CD4-positive, alpha-beta T cell treated with Interleukin-12 subunit alpha and Interleukin-12 subunit beta, for 1 hour (primary cell): ENCODE results near the gene CPLANE2.
"Not testable (repeated sequence)": the region's sequence is repeated elsewhere in the genome, so short reads cannot be mapped to it uniquely, and the experiment has no call there.

Source experiments
- DNase-seq: peaks from one replicate; pipeline ENCODE4 v3.0.0-alpha.2; 2020

Gene CPLANE2

DNA sequence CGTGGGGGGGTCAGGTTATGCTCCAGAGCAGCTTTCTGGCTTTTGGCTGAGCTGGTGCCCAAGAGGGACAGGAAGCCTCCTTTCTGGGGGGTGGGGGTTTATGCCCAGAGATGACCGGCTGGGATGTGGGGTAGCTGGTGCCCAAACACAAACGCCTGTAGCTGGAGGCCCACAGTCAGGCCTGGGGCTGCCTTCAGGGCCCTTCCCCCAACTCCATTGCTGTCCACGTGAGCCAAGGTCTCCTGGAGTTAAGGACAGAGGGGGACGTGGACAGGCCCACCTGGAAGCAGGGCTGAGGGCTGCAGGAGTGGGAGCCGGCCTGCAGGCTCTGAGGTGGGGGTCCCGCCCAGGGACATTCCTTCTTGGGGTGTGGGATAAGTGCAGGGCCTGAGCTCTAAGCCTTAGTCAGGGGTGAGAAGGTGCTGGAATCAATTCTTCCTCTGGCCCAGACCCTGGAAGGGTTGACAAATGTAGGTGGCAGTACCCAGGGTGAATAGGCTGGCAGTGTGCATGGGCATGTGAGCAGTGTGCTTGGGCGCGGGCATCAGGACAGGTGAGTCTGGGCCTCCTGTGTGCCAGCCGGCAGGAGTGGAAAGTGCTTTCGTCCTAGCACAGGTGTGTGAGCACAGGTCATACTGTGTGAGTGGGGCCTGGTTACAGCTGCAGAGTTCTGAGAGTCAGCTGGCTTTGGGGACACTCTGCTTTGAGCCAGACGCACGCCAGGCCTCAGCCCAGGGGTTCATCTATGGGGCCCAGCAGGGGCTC lies 6.8 kb downstream of the CPLANE2 start:
- no peak for DNase-seq

DNA sequence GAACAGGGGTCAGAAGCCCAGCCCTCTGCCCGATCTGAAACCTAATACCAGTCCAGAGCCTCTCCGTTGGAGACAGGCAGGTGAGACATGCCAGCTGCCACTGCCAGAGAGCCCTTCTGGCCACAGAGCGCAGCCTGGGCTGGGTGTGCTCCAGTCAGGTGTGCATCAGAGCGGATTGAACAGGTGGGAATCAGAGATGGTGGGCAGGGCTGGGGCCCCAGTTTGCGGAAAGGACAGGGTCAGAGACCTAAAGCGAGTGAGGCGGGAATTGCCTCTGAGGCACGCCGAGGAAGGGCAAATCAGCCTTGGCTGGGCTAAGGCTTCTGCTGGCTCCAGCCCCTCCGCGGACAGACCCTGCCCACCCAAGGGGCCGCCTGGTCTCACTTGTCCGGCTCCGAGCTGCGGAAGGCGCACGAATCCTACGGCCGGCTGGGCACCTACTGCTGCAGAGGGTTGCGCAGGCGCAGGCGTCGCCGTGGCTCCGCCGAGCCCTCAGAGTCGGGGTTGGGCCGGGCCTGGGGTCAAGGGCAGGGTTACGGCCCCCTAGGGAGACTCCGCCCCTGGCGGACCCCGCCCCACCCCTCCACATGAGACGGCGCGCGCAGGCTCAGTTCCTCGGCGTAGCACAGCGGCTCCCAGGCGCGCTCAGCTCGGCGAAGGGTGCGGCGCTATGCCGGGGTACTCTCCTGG lies 10.3 kb downstream of the CPLANE2 start:
- no peak for DNase-seq

DNA sequence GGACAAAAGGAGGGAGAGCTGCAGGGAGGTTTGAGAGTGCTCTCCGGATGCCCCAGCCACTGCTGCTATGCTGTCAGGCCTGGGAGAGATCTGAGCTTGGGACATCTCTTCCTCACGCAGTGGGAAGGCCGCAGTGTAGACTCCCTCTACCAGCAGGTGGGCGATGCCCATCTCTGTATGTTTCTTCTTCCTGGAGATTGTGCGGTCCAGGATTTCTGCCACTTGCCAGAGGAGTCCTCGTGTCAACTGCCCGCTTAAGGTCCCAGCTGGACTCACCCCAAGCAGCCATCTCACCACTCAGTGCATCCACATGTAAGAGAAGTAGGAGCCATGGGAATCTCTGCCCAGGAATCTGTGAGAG lies 10.9 kb downstream of the CPLANE2 start:
- no peak for DNase-seq

DNA sequence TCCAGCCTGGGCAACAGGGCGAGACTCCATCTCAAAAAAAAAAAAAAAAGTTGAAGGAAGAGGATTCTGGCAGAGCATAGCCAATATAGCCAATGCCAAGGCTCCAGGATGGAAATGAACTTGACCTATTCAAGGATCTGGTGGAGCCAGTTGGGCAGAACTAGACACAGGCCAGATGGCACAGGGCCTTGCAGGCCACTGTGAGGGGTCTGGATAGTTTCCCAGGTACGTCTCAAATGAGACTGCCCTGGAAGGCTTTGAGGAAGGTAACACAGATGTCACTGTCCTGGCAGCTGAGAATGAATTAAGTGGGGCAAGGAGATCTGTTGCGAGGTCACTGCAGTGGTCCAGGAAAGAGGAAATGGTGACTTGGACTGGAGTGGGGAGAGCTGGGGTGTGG lies 12.5 kb downstream of the CPLANE2 start:
- DNase-seq, result no peak

GRCh38 chr1:16222716-16223115 lies 14.3 kb downstream of the CPLANE2 start:
- DNase-seq, result not testable (repeated sequence)

DNA sequence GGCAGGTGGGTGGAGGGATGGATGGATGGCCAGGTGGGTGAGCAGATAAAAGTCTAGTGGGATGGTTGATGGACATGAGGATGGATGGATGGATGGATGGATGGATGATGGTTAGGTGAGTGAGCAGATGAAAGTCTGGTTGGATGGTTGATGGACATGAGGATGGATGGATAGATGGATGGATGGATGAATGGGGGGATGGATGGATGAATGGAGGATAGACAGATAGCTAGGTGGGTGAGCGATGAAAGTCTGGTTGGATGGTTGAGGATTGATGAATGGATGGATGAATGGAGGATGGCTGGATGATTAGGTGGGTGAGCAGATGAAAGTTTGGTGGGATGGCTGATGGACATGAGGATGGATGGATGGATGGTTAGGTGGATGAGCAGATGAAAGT lies 15.5 kb downstream of the CPLANE2 start:
- DNase-seq, result no peak

GRCh38 chr1:16219968-16220500 lies 16.9 kb downstream of the CPLANE2 start:
- no peak for DNase-seq

GRCh38 chr1:16218674-16219071 lies 18.3 kb downstream of the CPLANE2 start:
- DNase-seq, result no peak

DNA sequence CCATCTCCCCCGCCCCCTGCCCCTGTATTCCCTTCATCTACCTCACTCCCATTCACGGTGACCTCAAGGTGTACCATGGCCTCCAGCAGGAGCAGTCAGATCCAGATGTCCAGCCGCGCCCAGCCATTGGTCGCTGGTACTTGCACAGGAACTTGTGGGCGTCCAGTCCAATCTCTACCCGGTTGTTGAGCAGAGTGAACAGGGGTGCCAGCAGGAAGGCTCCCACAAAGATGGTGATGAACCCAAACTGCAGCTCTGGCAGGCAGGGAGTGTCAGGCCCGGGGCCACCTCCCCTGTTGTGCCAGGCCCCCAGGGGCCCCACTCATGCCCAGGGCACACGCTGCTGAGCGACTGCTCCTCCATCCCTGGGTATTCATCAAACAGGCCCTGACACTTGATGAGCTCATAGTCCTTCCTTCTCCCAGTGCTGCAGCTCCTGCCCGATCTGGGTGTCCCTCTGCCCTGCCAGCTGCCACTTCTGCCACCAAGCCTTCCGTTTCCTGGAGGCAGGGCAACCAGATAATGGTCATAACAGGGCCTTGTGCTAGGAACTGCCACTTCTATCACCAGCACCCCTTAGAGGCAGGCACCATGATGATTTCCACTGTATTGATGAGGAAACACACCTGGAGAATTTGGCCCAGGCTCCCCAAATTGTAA lies 18.8 kb downstream of the CPLANE2 start:
- DNase-seq, result no peak

GRCh38 chr1:16217061-16217785 lies 19.8 kb downstream of the CPLANE2 start:
- peak; percentile 97 for DNase-seq

DNA sequence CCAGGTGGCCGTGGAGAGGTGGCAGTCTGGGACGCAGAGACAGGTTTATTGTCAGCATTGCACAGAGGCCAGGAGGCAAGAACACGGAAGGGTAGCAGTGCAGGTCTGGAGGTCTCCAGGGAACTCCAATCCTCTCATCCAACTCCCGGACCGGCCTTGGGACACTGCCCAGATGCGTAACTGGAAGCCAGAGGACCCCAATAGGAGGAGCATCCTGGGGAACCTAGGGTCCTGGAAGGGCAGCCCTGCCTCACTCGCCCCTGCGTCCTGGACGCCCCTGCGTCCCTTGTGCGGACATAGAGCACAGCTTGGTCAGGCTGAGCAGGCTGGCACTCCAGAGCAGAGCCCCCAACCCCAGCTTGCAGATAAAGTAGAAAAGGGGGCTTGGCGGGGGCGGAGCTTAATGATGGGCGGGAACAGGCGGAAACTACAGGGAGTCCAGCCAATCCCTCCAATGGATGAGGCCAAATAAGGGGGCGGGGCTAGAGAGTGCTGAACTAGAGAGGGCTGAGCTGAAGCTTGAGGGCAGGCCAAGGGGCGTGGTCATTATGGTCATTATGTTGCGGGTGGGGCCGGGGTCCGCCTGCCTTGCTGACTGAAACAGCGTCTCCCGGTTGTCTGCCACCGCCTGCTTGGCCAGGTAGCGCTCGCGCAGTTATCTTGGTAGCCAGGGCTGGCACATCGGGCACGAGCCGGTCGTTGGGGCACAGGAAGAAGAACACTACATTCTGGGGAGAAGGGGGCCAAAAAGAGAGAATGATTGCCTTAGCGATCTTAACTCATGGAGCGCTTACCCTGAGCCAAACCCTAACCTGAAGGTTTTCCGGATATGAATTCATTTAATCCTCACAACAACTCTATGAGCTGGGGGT lies 20.9 kb downstream of the CPLANE2 start:
- peak; percentile 80 for DNase-seq

- DNase-seq, result not testable (repeated sequence)
Observed at GRCh38 chr1:16215240-16215639, 21.7 kb downstream of the CPLANE2 start.

- not testable (repeated sequence) for DNase-seq
Observed at GRCh38 chr1:16213544-16213943, 23.4 kb downstream of the CPLANE2 start.

GRCh38 chr1:16213013-16213412 lies 24.0 kb downstream of the CPLANE2 start:
- no peak for DNase-seq

- DNase-seq, result no peak
Observed at GRCh38 chr1:16212251-16212961, 24.6 kb downstream of the CPLANE2 start, which contains the start of gene ARHGEF19. ARHGEF19 (minus strand) TSS chr1:16212652; CDS start chr1:16209054, 3,598 bp downstream.

GRCh38 chr1:16211824-16212223 lies 25.2 kb downstream of the CPLANE2 start:
- DNase-seq, result no peak

- no peak for DNase-seq
Observed at GRCh38 chr1:16210581-16210980, 26.4 kb downstream of the CPLANE2 start.

DNA sequence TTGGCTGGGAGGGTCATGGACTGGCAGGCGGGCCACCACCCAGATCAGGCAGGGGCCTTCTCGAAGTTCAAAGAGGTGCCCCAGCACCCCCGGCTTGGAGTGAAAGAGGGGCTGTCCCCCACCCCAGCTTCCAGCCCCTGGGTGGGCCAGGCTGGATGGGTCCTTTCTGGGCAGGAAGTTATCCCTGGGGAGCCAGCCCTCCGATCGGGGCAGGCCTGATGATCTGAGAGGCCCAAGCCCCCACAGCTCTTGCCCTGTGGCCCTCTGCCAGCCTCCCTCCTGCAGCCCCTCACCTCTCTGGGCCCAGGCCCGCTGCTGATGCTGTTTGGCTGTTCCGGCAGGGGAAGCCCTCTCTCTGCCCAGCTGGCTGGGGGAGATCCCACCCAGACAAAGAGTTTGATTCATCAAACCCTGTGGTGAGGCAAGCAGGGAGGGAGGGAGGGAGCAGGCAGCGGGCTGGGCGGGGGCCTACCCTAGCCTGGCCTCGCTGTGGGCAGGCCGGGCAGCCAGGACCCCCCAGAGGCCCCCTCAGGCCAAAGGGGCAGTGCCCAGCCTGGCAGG lies 27.1 kb downstream of the CPLANE2 start:
- DNase-seq, result no peak

DNA sequence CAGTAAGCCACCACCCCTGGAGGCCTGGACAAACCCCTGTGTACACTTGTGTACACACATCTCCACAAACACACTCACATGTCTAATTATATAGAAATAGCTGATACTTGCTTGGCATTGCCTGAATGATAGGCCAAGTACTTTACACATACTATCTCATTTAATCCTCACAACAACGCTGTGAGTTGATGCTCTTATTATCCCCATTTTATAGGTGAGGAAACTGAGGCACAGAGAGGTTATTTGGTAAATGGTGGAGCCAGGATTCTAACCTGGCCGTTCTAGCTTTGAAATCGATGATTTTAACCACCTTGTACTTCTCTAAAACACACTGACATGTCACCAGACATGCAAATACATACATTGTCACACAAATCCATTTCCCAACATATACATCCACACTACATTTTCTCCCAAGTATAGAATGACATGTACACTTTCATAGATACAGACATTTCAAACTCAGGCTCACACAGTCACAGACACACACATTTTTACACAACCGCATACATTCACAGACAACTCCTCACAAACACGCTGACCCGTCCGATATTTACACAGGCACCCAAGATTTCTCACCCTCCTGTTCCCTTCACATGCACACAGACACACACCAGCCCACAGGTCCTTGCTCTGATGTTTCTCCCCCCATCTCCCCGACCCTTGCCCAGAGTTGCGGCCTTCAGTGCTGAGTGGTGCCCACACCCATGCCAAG lies 27.7 kb downstream of the CPLANE2 start:
- no peak for DNase-seq
